ENCODE data around the gene RNF152. TPM values are rescaled to one million over a fixed set of nuclear protein-coding genes. Genes with fewer than 3 reads are reported as not detected.

Gene RNF152
- polyA plus RNA-seq, 1 of the 3 experiments (the other 2 are of a cell fraction) = 6.6 TPM

DNA sequence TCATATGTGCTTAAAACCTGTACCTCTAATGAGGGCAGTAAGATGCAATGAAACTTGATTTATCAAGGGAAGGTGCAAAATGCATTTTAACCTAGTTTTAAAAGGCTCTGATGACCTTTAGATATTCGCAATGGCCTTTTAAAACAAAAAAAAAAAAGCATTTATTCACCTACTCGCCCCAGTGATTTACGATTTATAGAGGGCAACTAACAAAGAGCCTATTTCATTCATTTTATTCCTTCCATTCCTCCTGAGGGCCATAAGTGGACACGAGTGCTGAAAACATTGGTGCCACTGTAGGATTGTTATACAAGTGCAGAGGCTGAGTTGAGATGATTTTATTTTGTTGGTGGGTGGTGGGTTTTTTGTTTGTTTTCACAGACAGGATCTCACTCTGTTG, 48.1 kb downstream of the RNF152 start (continued):
- TF ChIP-seq, protein P1, sequence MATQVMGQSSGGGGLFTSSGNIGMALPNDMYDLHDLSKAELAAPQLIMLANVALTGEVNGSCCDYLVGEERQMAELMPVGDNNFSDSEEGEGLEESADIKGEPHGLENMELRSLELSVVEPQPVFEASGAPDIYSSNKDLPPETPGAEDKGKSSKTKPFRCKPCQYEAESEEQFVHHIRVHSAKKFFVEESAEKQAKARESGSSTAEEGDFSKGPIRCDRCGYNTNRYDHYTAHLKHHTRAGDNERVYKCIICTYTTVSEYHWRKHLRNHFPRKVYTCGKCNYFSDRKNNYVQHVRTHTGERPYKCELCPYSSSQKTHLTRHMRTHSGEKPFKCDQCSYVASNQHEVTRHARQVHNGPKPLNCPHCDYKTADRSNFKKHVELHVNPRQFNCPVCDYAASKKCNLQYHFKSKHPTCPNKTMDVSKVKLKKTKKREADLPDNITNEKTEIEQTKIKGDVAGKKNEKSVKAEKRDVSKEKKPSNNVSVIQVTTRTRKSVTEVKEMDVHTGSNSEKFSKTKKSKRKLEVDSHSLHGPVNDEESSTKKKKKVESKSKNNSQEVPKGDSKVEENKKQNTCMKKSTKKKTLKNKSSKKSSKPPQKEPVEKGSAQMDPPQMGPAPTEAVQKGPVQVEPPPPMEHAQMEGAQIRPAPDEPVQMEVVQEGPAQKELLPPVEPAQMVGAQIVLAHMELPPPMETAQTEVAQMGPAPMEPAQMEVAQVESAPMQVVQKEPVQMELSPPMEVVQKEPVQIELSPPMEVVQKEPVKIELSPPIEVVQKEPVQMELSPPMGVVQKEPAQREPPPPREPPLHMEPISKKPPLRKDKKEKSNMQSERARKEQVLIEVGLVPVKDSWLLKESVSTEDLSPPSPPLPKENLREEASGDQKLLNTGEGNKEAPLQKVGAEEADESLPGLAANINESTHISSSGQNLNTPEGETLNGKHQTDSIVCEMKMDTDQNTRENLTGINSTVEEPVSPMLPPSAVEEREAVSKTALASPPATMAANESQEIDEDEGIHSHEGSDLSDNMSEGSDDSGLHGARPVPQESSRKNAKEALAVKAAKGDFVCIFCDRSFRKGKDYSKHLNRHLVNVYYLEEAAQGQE (IDR thresholded peaks at IDR 0.05; ENCODE audit: low read depth, low read length) = no peak
- TF ChIP-seq TCF12 (IDR thresholded peaks at IDR 0.05) = no peak

GRCh38 chr18:61842146-61842545, 50.7 kb downstream of the RNF152 start:
- Histone ChIP-seq H3K27me3 (ENCODE audit: insufficient read depth) (no peaks in the 10 kb centered on the region), H3K4me3 (ENCODE audit: low read depth in 2 of 2, low read length in 1 of 2) (no peak overlapping the region), H3F3A (replicated peaks; ENCODE audit: insufficient read depth) (peaks cover 19% of the 10 kb centered on the region), H4K20me1 (ENCODE audit: insufficient read depth) (peaks cover 25% of the 10 kb centered on the region; the same call in 1 of the 2 replicates), H3K9me2 (no peaks in the 10 kb centered on the region), H3K9ac (no peak overlapping the region), H2AFZ (ENCODE audit: low read depth) (no peak overlapping the region), H3K4me2 (no peak overlapping the region), H3K79me2 (ENCODE audit: insufficient read depth) (peaks cover 100% of the 10 kb centered on the region), H3K4me1 (ENCODE audit: control insufficient read depth in 1 of 2, insufficient read depth in 2 of 2, low read depth in 1 of 2, low read length in 1 of 2) (no peaks in the 10 kb centered on the region; a peak in 1 of 4 replicates), H3K27ac (ENCODE audit: low read depth in 2 of 2, low read length in 1 of 2) (no peak overlapping the region), H3K9me3 (no peaks in the 10 kb centered on the region), H3K36me3 (replicated peaks in 1 of 2; ENCODE audit: control insufficient read depth in 1 of 2, insufficient read depth in 2 of 2, low read length in 1 of 2) (peaks cover 2 to 46% of the 10 kb centered on the region in 2 experiments)
- DNase-seq = no peak
- ChIA-PET CTCF (interaction anchor here (1.3 kb wide), 1 partner anchor 260 kb away, joined by 4 read pairs; no protein-coding TSS in a partner anchor), POLR2A (no interaction called here)
- 82% methylated on average over 2 of the region's 2 CpGs for WGBS (ENCODE audit: low lambda C conversion rate)
- TF ChIP-seq, protein P2, sequence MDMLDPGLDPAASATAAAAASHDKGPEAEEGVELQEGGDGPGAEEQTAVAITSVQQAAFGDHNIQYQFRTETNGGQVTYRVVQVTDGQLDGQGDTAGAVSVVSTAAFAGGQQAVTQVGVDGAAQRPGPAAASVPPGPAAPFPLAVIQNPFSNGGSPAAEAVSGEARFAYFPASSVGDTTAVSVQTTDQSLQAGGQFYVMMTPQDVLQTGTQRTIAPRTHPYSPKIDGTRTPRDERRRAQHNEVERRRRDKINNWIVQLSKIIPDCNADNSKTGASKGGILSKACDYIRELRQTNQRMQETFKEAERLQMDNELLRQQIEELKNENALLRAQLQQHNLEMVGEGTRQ (IDR thresholded peaks at IDR 0.05; ENCODE audit: borderline replicate concordance, low read depth, low read length) = no peak
- TF ChIP-seq RAD21 (IDR thresholded peaks at IDR 0.05; ENCODE audit: low read length) = no peak
- TF ChIP-seq FOXM1 (IDR thresholded peaks at IDR 0.05; ENCODE audit: low read depth) = no peak
- TF ChIP-seq TCF12 (IDR thresholded peaks at IDR 0.05) = no peak
- no peak for TF ChIP-seq SIN3A (IDR thresholded peaks at IDR 0.05; ENCODE audit: borderline replicate concordance, low read depth, low read length)
- TF ChIP-seq NRF1 (IDR thresholded peaks at IDR 0.05; ENCODE audit: low read depth, low read length) = no peak
- no peak for TF ChIP-seq MXI1 (IDR thresholded peaks at IDR 0.05; ENCODE audit: low read depth, low read length)
- no peak for TF ChIP-seq EP300 (IDR thresholded peaks at IDR 0.05; ENCODE audit: borderline replicate concordance in 1 of 2, low read depth in 1 of 2, low read length in 1 of 2)
- no peak for TF ChIP-seq TAF1 (IDR thresholded peaks at IDR 0.05; ENCODE audit: borderline replicate concordance, low read depth, low read length)
- TF ChIP-seq, protein P3, sequence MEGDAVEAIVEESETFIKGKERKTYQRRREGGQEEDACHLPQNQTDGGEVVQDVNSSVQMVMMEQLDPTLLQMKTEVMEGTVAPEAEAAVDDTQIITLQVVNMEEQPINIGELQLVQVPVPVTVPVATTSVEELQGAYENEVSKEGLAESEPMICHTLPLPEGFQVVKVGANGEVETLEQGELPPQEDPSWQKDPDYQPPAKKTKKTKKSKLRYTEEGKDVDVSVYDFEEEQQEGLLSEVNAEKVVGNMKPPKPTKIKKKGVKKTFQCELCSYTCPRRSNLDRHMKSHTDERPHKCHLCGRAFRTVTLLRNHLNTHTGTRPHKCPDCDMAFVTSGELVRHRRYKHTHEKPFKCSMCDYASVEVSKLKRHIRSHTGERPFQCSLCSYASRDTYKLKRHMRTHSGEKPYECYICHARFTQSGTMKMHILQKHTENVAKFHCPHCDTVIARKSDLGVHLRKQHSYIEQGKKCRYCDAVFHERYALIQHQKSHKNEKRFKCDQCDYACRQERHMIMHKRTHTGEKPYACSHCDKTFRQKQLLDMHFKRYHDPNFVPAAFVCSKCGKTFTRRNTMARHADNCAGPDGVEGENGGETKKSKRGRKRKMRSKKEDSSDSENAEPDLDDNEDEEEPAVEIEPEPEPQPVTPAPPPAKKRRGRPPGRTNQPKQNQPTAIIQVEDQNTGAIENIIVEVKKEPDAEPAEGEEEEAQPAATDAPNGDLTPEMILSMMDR (IDR thresholded peaks at IDR 0.05) = no peak
- no peak for TF ChIP-seq ELF1 (IDR thresholded peaks at IDR 0.05)
- no peak for TF ChIP-seq SMC3 (IDR thresholded peaks at IDR 0.05; ENCODE audit: low read depth, low read length)
- no peak for TF ChIP-seq NFIC (IDR thresholded peaks at IDR 0.05; ENCODE audit: borderline replicate concordance)
- TF ChIP-seq FOSL2 (IDR thresholded peaks at IDR 0.05; ENCODE audit: borderline replicate concordance, low read depth) = no peak
